K562 (cell line): ENCODE results near the gene MAK. TPM values are rescaled to one million over a fixed set of nuclear protein-coding genes. Genes with fewer than 3 reads are reported as not detected.

Source experiments
- BMI1 ChIP-seq: fragments of 150-350 bp; IDR thresholded peaks from 2 replicates; pipeline ENCODE4 v1.6.1; 2014; ENCODE audit warnings: low read length
- CBFA2T2 ChIP-seq: fragments of 450-650 bp; conservative IDR thresholded peaks from 2 replicates; pipeline ENCODE4 v1.6.1; 2017; ENCODE audit warnings: mild to moderate bottlenecking
- DLX4 ChIP-seq: fragments of 250-450 bp; sonication (Bioruptor Pico); IDR thresholded peaks from 2 replicates; pipeline ENCODE4 v1.6.1; 2021; ENCODE audit warnings: mild to moderate bottlenecking
- GABPB1 ChIP-seq: sonication (generic); formaldehyde crosslinking; IDR thresholded peaks from 2 replicates; pipeline ENCODE4 v1.8.0; 2022; ENCODE audit warnings: mild to moderate bottlenecking, missing genetic modification reagents
- HDAC8 ChIP-seq: fragments of 450-650 bp; IDR thresholded peaks from 2 replicates; pipeline ENCODE4 v1.6.1; 2016; ENCODE audit warnings: mild to moderate bottlenecking, missing genetic modification characterization, moderate library complexity, missing compliant biosample characterization
- KLF1 ChIP-seq: fragments of 450-650 bp; IDR thresholded peaks from 2 replicates; pipeline ENCODE4 v1.6.1; 2016; ENCODE audit warnings: missing genetic modification characterization, missing compliant biosample characterization
- MTF1 ChIP-seq: fragments of 250-450 bp; sonication (Bioruptor Pico); IDR thresholded peaks from 2 replicates; pipeline ENCODE4 v1.9.0; 2021; ENCODE audit warnings: moderate library complexity, mild to moderate bottlenecking, inconsistent platforms, borderline replicate concordance
- MYNN ChIP-seq, 2 experiments: sonication (generic); formaldehyde crosslinking in 1 of 2; IDR thresholded peaks; 2 replicates each; pipeline versions ENCODE4 v1.5.0 to v1.6.1; 2016 to 2020; ENCODE audit warnings: antibody characterized with exemption in 1 of 2, missing genetic modification reagents in 1 of 2
- NUFIP1 ChIP-seq: fragments of 450-650 bp; IDR thresholded peaks from 2 replicates; pipeline ENCODE4 v1.6.1; 2018; ENCODE audit not compliant: partially characterized antibody
- PHF20 ChIP-seq: fragments of 450-650 bp; IDR thresholded peaks from 2 replicates; pipeline ENCODE4 v1.6.1; 2018; ENCODE audit not compliant: partially characterized antibody
- PML ChIP-seq: IDR thresholded peaks from 2 replicates; pipeline ENCODE4 v1.6.1; 2012; ENCODE audit warnings: low read length, inconsistent platforms
- POLR3G ChIP-seq: IDR thresholded peaks from 2 replicates; pipeline ENCODE4 v1.6.1; 2011; ENCODE audit not compliant: insufficient read length, insufficient replicate concordance; ENCODE audit errors: extremely low read depth
- RAD51 ChIP-seq: fragments of 450-650 bp; IDR thresholded peaks from 2 replicates; pipeline ENCODE4 v1.7.1; 2016; ENCODE audit warnings: low read depth, mild to moderate bottlenecking, borderline replicate concordance
- RNF2 ChIP-seq: sonication (generic); IDR thresholded peaks from 2 replicates; pipeline ENCODE4 v1.6.1; 2016
- TCF7 ChIP-seq: sonication (generic); IDR thresholded peaks from 2 replicates; pipeline ENCODE4 v1.6.1; 2016; ENCODE audit warnings: antibody characterized with exemption, borderline replicate concordance
- TRIM25 ChIP-seq: fragments of 450-650 bp; IDR thresholded peaks from 2 replicates; pipeline ENCODE4 v1.7.0; 2016; ENCODE audit warnings: borderline replicate concordance
- ZNF324 ChIP-seq: fragments of 250-450 bp; sonication (Bioruptor Pico); IDR thresholded peaks from 2 replicates; pipeline ENCODE4 v1.4.0; 2020; ENCODE audit warnings: mild to moderate bottlenecking
- ZNF407 ChIP-seq: fragments of 450-650 bp; IDR thresholded peaks from 2 replicates; pipeline ENCODE4 v1.6.1; 2016; ENCODE audit warnings: low read depth
- polyA plus RNA-seq, 8 experiments: library from polyadenylated mRNA; depleted of rRNA in 4 of 8; stranded (reverse) in 5 of 8; unstranded in 3 of 8; fragments of >200 nt; fragmentation: Nextera tagmentation in 2 of 8; fragmentation: Illumina TruSeq in 1 of 8; extraction: Ambion mirVana in 2 of 8; extraction: Trizol in 1 of 8; gene quantifications; 2 replicates each; pipeline versions ENCODE4 v1.2.1 to v1.2.3, GENCODE V29; 2011 to 2014; ENCODE audit warnings: inconsistent platforms in 1 of 8, missing spikeins in 1 of 8
- total RNA-seq, 7 experiments: library from RNA; depleted of rRNA in 6 of 7; stranded (reverse); fragments of >200 nt in 6 of 7; fragmentation: Illumina TruSeq in 2 of 7; extraction: Trizol in 2 of 7; gene quantifications; 2 replicates each; pipeline versions ENCODE4 v1.2.1 to v1.2.3, GENCODE V29; 2011 to 2021; ENCODE audit warnings: low replicate concordance in 1 of 7

Gene MAK
- total and polyA plus RNA-seq, 9 of the 15 experiments (the other 6 are each of a cell fraction or from before 2014, with no cell fraction given), result 0.25 to 1.1 (median 0.53) TPM

- TF ChIP-seq ZNF407, result no peak
- peak; percentile 87 for TF ChIP-seq PML
- peak; percentile 16 for TF ChIP-seq PHF20
- TF ChIP-seq BMI1, result no peak
- no peak for TF ChIP-seq MTF1 (CRISPR knock-in tag)
- TF ChIP-seq TRIM25, result no peak
- TF ChIP-seq KLF1 (tag), result no peak
- TF ChIP-seq POLR3G, result no peak
- no peak for TF ChIP-seq ZNF324
- TF ChIP-seq TCF7, result peak; percentile 94
- TF ChIP-seq HDAC8, result no peak
- peak; percentile 47; the same call in 1 of the 2 replicates for TF ChIP-seq RAD51
- TF ChIP-seq GABPB1 (CRISPR knock-in tag), result no peak; the same call in 1 of the 2 replicates
- TF ChIP-seq RNF2, result peak; percentile 78; the same call in 1 of the 2 replicates
- TF ChIP-seq MYNN (IDR thresholded peaks at IDR 0.05), result peak; percentile 80
- no peak for TF ChIP-seq MYNN (CRISPR knock-in tag; IDR thresholded peaks at IDR 0.05)
- peak; percentile 95 for TF ChIP-seq CBFA2T2
- TF ChIP-seq DLX4 (CRISPR knock-in tag), result no peak
- no peak for TF ChIP-seq NUFIP1
These were observed 66.9 kb downstream of the MAK start (continued) for GRCh38 chr6:10771371-10771894.
